Retinal pigment epithelial cell (primary cell): ENCODE data around the gene RAB40AL.

ENCODE experiments used
- DNase-seq: peaks from one replicate; pipeline ENCODE4 v3.0.0-alpha.2; 2010; ENCODE audit warnings: low read depth
- H3K4me3 ChIP-seq: 2 replicates; pipeline ENCODE4 v1.5.1; 2011; ENCODE audit warnings: mild to moderate bottlenecking, low read length, control low read depth, moderate library complexity
- CTCF ChIP-seq: conservative IDR thresholded peaks from 2 replicates; pipeline ENCODE4 v1.5.1; 2011; ENCODE audit warnings: low read depth, low read length, control low read depth, inconsistent platforms

RAB40AL gene

GRCh38 chrX:102950908-102951866, 14.1 kb downstream of the RAB40AL start:
- TF ChIP-seq CTCF: peak; percentile 75
- DNase-seq: no peak

GRCh38 chrX:102957751-102958150, 20.7 kb downstream of the RAB40AL start:
- no peak for TF ChIP-seq CTCF
- no peak for DNase-seq
- H3K4me3 ChIP-seq: no peak overlapping the region

More at GRCh38 chrX:102950908-102951866, 14.1 kb downstream of the RAB40AL start:
- peak overlapping the region; percentile 21 for H3K4me3 ChIP-seq

- no peak for DNase-seq
- TF ChIP-seq CTCF: no peak
- H3K4me3 ChIP-seq: no peak overlapping the region
These were observed 21.7 kb downstream of the RAB40AL start for GRCh38 chrX:102958794-102959193.

- H3K4me3 ChIP-seq: no peak overlapping the region
- no peak for TF ChIP-seq CTCF
- DNase-seq: no peak
These were observed 22.4 kb downstream of the RAB40AL start for GRCh38 chrX:102959471-102959870.

- no peak for TF ChIP-seq CTCF
- DNase-seq: no peak
- H3K4me3 ChIP-seq: no peak overlapping the region
These were observed 26.9 kb downstream of the RAB40AL start for GRCh38 chrX:102963955-102964354.

GRCh38 chrX:102964940-102965339, 27.9 kb downstream of the RAB40AL start:
- H3K4me3 ChIP-seq: no peak overlapping the region
- no peak for TF ChIP-seq CTCF

GRCh38 chrX:102966701-102967100, 29.6 kb downstream of the RAB40AL start:
- H3K4me3 ChIP-seq: no peak overlapping the region
- DNase-seq: no peak
- no peak for TF ChIP-seq CTCF

More at GRCh38 chrX:102964940-102965339, 27.9 kb downstream of the RAB40AL start:
- DNase-seq: no peak
